ENCODE results near the gene SIAH1. TPM values are rescaled to one million over a fixed set of nuclear protein-coding genes. Genes with fewer than 3 reads are reported as not detected.
"Not testable (repeated sequence)": the region's sequence is repeated elsewhere in the genome, so short reads cannot be mapped to it uniquely, and the experiment has no call there.

SIAH1 gene
- total and polyA plus RNA-seq, 12 donors, result 9.9 to 27.5 (median 17.6) TPM

DNA sequence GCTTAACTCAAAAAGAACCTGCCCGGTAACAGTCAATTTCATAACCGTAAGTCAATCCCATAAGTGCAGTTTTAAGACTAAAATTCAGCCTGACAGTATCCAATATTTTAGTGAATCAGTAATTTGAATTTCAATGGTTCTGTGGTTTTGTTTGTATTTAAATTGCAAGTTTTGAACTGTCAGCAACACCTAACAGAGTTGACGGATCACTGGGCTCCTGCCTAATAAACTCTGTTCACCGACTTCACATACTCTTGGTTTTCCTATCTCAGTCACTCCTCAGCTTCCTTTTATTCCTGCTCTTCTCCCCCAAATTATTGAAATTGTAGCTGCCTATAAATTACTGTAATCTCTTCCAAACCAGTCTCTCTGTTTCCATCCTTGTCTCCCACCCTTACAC lies 12.5 kb downstream of the SIAH1 start:
- Histone ChIP-seq H3K4me3 (no peak overlapping the region), H3K27me3 (no peaks in the 10 kb centered on the region), H3K27ac (no peak overlapping the region), H3K9me3 (replicated peaks in 1 of 3) (no peaks in the 10 kb centered on the region), H3K36me3 (replicated peaks in 1 of 2) (no peaks in the 10 kb centered on the region), H3K4me1 (replicated peaks in 1 of 2) (peaks cover 24 to 61% of the 10 kb centered on the region in 2 donors)
- no peak for TF ChIP-seq POLR2A (IDR thresholded peaks at IDR 0.05)
- TF ChIP-seq, protein P1, sequence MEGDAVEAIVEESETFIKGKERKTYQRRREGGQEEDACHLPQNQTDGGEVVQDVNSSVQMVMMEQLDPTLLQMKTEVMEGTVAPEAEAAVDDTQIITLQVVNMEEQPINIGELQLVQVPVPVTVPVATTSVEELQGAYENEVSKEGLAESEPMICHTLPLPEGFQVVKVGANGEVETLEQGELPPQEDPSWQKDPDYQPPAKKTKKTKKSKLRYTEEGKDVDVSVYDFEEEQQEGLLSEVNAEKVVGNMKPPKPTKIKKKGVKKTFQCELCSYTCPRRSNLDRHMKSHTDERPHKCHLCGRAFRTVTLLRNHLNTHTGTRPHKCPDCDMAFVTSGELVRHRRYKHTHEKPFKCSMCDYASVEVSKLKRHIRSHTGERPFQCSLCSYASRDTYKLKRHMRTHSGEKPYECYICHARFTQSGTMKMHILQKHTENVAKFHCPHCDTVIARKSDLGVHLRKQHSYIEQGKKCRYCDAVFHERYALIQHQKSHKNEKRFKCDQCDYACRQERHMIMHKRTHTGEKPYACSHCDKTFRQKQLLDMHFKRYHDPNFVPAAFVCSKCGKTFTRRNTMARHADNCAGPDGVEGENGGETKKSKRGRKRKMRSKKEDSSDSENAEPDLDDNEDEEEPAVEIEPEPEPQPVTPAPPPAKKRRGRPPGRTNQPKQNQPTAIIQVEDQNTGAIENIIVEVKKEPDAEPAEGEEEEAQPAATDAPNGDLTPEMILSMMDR (IDR thresholded peaks at IDR 0.05), result no peak
- WGBS, 4 donors, result 92 to 96% (median 94%) methylated on average over 4 of the region's 4 CpGs
- no peak for DNase-seq
- intact Hi-C loops (cut with DNase I), result no loop called here

DNA sequence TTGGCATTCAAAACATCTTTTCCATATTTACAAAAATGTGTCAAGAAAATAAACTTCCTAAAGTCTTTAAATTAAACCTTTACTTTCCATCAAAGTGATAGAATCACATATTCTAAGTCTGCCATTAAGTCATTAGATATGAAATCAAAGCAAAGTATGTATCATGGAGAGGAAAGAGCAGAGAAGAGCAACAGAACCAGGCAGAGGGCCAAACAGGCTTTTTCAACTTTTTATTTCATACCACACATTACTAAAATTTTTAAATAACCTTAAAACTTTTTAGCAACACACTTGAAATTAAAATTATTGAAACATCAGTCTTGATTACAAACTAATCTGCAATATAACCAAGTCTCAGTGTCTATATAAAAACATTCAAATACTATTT lies 13.8 kb downstream of the SIAH1 start:
- TF ChIP-seq, protein P1 (IDR thresholded peaks at IDR 0.05), result no peak
- TF ChIP-seq POLR2A (IDR thresholded peaks at IDR 0.05), result no peak
- intact Hi-C loops (cut with DNase I), result no loop called here
- H3K4me1 ChIP-seq (replicated peaks in 1 of 2), result peaks cover 27 to 60% of the 10 kb centered on the region in 2 donors
- no peak overlapping the region for H3K4me3 ChIP-seq
- no peaks in the 10 kb centered on the region for H3K36me3 ChIP-seq (replicated peaks in 1 of 2)
- DNase-seq, result no peak
- H3K9me3 ChIP-seq (replicated peaks in 1 of 3), result no peaks in the 10 kb centered on the region
- H3K27ac ChIP-seq, result no peak overlapping the region
- H3K27me3 ChIP-seq, result no peaks in the 10 kb centered on the region

DNA sequence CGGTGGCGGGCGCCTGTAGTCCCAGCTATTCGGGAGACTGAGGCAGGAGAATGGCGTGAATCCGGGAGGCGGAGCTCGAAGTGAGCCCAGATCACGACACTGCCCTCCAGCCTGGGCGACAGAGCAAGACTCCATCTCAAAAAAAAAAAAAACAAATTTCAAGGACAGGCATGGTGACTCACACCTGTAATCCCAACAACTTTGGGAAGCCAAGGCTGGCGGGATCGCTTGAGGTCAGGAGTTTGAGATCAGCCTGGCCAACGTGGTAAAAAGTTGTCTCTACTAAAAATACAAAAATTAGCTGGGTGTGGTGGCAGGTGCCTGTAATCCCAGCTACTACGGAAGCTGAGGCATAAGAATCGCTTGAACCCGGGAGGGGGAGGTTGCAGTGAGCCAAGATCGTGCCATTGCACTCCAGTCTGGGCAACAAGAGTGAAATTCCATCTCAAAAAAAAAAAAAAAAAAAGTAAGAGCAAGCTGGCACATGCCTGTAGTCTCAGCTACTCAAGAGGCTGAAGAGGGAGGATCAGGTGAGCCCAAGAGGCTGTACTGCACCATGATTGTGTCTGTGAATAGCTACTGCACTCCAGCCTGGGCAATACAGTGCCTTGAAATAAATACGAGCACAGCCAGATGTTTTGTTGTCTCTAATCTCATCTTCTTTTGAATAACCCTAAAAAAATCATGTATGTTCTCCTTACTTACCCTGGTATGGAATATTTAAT lies 14.4 kb downstream of the SIAH1 start:
- DNase-seq; H3K4me3 ChIP-seq; H3K9me3 ChIP-seq (replicated peaks in 1 of 3); intact Hi-C loops (cut with DNase I); H3K36me3 ChIP-seq (replicated peaks in 1 of 2); H3K27ac ChIP-seq; H3K27me3 ChIP-seq: not testable (repeated sequence)
- WGBS, 4 donors, result 80 to 91% (median 86%) methylated on average over 18 of the region's 18 CpGs
- H3K4me1 ChIP-seq (replicated peaks in 1 of 2), result peaks cover 28 to 57% of the 10 kb centered on the region in 2 donors

DNA sequence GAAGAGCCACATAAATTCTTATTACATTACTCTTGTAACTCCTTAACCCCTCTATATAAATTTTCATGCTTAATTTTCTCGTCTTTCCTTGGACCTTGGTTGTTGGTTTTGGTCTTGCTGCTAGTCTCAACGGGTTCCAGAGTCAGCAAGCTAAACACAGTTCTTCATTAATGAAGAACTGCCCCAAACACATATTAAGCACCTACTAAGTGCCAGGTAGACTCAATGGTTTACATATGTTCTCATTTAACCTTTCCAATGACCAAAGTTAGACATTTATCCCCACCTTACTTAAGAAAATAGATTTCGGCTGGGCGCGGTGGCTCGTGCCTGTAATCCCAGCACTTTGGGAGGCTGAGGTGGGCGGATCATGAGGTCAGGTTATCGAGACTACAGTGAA lies 15.0 kb downstream of the SIAH1 start:
- H3K36me3 ChIP-seq (replicated peaks in 1 of 2), result no peaks in the 10 kb centered on the region
- no peak overlapping the region for H3K4me3 ChIP-seq
- no peak overlapping the region for H3K27ac ChIP-seq
- WGBS, 4 donors, result 91 to 96% (median 94%) methylated on average over 8 of the region's 8 CpGs
- H3K4me1 ChIP-seq (replicated peaks in 1 of 2), result peaks cover 30 to 56% of the 10 kb centered on the region in 2 donors
- intact Hi-C loops (cut with DNase I), result no loop called here
- no peak for DNase-seq
- no peak for TF ChIP-seq POLR2A (IDR thresholded peaks at IDR 0.05)
- TF ChIP-seq, protein P1 (IDR thresholded peaks at IDR 0.05), result no peak
- H3K27me3 ChIP-seq, result no peaks in the 10 kb centered on the region
- no peaks in the 10 kb centered on the region for H3K9me3 ChIP-seq (replicated peaks in 1 of 3)

DNA sequence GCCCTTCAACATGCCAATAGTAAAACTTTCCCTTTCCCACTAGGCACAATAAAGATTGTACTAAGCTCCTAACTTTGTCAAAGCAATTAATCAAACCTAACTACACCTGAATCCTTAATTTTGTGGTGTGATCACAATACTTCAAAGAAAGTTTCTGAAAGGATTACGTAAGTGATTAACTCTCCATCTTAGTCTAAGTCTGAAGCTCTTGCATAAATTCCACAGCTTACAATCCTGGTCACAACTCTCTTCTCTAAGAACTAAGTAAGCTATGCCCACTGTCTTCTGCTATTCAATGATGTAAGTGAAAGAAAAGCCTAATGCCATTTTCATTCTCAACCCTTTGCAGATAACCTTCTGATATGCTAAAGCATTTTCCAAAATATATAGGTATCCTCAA lies 15.4 kb downstream of the SIAH1 start:
- Histone ChIP-seq H3K4me3 (no peak overlapping the region), H3K27me3 (no peaks in the 10 kb centered on the region), H3K36me3 (replicated peaks in 1 of 2) (no peaks in the 10 kb centered on the region), H3K27ac (no peak overlapping the region), H3K4me1 (replicated peaks in 1 of 2) (peaks cover 32 to 56% of the 10 kb centered on the region in 2 donors), H3K9me3 (replicated peaks in 1 of 3) (no peaks in the 10 kb centered on the region)
- DNase-seq, result no peak
- TF ChIP-seq, protein P1 (IDR thresholded peaks at IDR 0.05), result no peak
- no peak for TF ChIP-seq POLR2A (IDR thresholded peaks at IDR 0.05)
- intact Hi-C loops (cut with DNase I), result no loop called here
- WGBS, 4 donors, result 79 to 96% (median 85%) methylated on average over 1 of the region's 1 CpG

All from adrenal gland (tissue), 12 donors.